ENCODE data around the gene LTO1.

The LTO1 gene

GRCh38 chr11:69617682-69618081, 57.5 kb downstream of the LTO1 start:
- TF ChIP-seq CTCF (IDR thresholded peaks at IDR 0.05; ENCODE audit: low read depth, low read length, missing control alignments): no peak
- in situ Hi-C loops (cut with HindIII; ENCODE audit: low sequenced_read_pairs): no loop called here
- DNase-seq (ENCODE audit: low read depth): no peak
- no peak overlapping the region for H3K4me3 ChIP-seq (ENCODE audit: low read depth, low read length)

GRCh38 chr11:69617220-69617619, 57.9 kb downstream of the LTO1 start:
- TF ChIP-seq CTCF (IDR thresholded peaks at IDR 0.05; ENCODE audit: low read depth, low read length, missing control alignments): no peak
- in situ Hi-C loops (cut with HindIII; ENCODE audit: low sequenced_read_pairs): no loop called here
- DNase-seq (ENCODE audit: low read depth): no peak
- H3K4me3 ChIP-seq (ENCODE audit: low read depth, low read length): no peak overlapping the region
